HCT116 (cell line): ENCODE measurements around the gene CHST11. TPM values are rescaled to one million over a fixed set of nuclear protein-coding genes. Genes with fewer than 3 reads are reported as not detected.

Experiments
- ATAC-seq: fragments of 200-7000 bp; cut with Tn5 transposase; 2 replicates; pipeline ENCODE4 v1.9.1; 2020; ENCODE audit warnings: mild to moderate bottlenecking, moderate library complexity
- BruUV-seq: library from RNA; stranded (reverse); fragments of 400-500 nt; replicated peaks from 2 replicates; lab custom pipeline; 2021; lab: Mats Ljungman, UMichigan
- CTCF ChIA-PET: fragments of 300-600 bp; sonication (Branson Sonifier 250); formaldehyde crosslinking; loops from one replicate; lab custom pipeline; 2021; ENCODE audit warnings: antibody characterized with exemption; lab: Charles Lee
- POLR2A ChIA-PET: fragments of 300-600, 350-600 bp; sonication (Branson Sonifier 250); formaldehyde crosslinking; loops from one replicate; lab custom pipeline; 2021; ENCODE audit warnings: antibody characterized with exemption; lab: Charles Lee
- RAD21 ChIA-PET, 2 experiments: fragments of 300-600 bp; sonication (Branson Sonifier 250); formaldehyde crosslinking; loops; one replicate each; lab custom pipeline; 2023; ENCODE audit warnings: low total read pairs in 2 of 2; ENCODE audit not compliant: uncharacterized antibody in 2 of 2, unreplicated experiment in 2 of 2, low non-redundant PET in 1 of 2; lab: Charles Lee
- DNase-seq: peaks from one replicate; pipeline ENCODE4 v3.0.0-alpha.2; 2010; ENCODE audit warnings: low read depth, low spot score
- H2AFZ ChIP-seq: fragments of 200-600 bp; shearing (Covaris generic), sonication (generic); 2 replicates; pipeline ENCODE4 v1.6.1; 2017; ENCODE audit warnings: low read depth, mixed run types, mixed read lengths, antibody characterized with exemption, low read length; ENCODE audit not compliant: poor library complexity, severe bottlenecking
- H3K27ac ChIP-seq: 2 replicates; pipeline ENCODE4 v1.5.1; 2012; ENCODE audit warnings: low read depth, low read length
- H3K27me3 ChIP-seq: fragments of 200-600 bp; sonication (generic); 2 replicates; pipeline ENCODE4 v1.6.1; 2016; ENCODE audit warnings: mixed run types, low read length, mixed read lengths; ENCODE audit not compliant: insufficient read depth
- H3K36me3 ChIP-seq, 2 experiments: fragments of 200-500 bp in 1 of 2; fragments of 200-600 bp in 1 of 2; sonication (Bioruptor generic) in 1 of 2; sonication (generic) in 1 of 2; 2 replicates each; pipeline versions ENCODE4 v1.5.1 to v1.6.1; 2014 to 2016; ENCODE audit warnings: low read length in 2 of 2, inconsistent platforms in 1 of 2, mixed read lengths in 1 of 2, mixed run types in 1 of 2; ENCODE audit not compliant: insufficient read depth in 2 of 2, control insufficient read depth in 1 of 2
- H3K4me1 ChIP-seq, 2 experiments: fragments of 200-600 bp in 1 of 2; sonication (generic) in 1 of 2; 2 replicates each; pipeline versions ENCODE4 v1.5.1 to v1.6.1; 2012 to 2017; ENCODE audit warnings: low read length in 2 of 2, inconsistent platforms in 1 of 2, mild to moderate bottlenecking in 1 of 2, mixed read lengths in 1 of 2, mixed run types in 1 of 2, moderate library complexity in 1 of 2; ENCODE audit not compliant: insufficient read depth in 2 of 2, control insufficient read depth in 1 of 2
- H3K4me2 ChIP-seq: fragments of 200-600 bp; sonication (generic); 2 replicates; pipeline ENCODE4 v1.6.1; 2017; ENCODE audit warnings: mixed run types, low read length, mixed read lengths
- H3K4me3 ChIP-seq, 2 experiments: fragments of 200-600 bp in 1 of 2; sonication (generic) in 1 of 2; replicated peaks in 1 of 2; 2 replicates each; pipeline ENCODE4 v1.5.1; 2011 to 2016; ENCODE audit warnings: low read length in 2 of 2, control low read depth in 1 of 2, low read depth in 1 of 2, mild to moderate bottlenecking in 1 of 2, mixed read lengths in 1 of 2, mixed run types in 1 of 2
- H3K79me2 ChIP-seq: fragments of 200-600 bp; sonication (generic); 2 replicates; pipeline ENCODE4 v1.6.1; 2017; ENCODE audit warnings: mild to moderate bottlenecking, mixed run types, low read length, moderate library complexity, mixed read lengths; ENCODE audit not compliant: insufficient read depth
- H3K9ac ChIP-seq: fragments of 200-600 bp; sonication (generic); 2 replicates; pipeline ENCODE4 v1.6.1; 2016; ENCODE audit warnings: low read length, mixed read lengths
- H3K9me2 ChIP-seq: fragments of 200-600 bp; sonication (generic), shearing (Covaris generic); 2 replicates; pipeline ENCODE4 v1.6.1; 2017; ENCODE audit warnings: mixed run types, mild to moderate bottlenecking, moderate library complexity; ENCODE audit not compliant: insufficient read depth
- H3K9me3 ChIP-seq, 2 experiments: fragments of 200-500 bp in 1 of 2; fragments of 200-600 bp in 1 of 2; sonication (Bioruptor generic) in 1 of 2; sonication (generic) in 1 of 2; 2 replicates each; pipeline ENCODE4 v1.6.1; 2014 to 2017; ENCODE audit warnings: low read length in 2 of 2, mixed read lengths in 2 of 2, inconsistent platforms in 1 of 2, low read depth in 1 of 2, mild to moderate bottlenecking in 1 of 2, mixed run types in 1 of 2, moderate library complexity in 1 of 2; ENCODE audit not compliant: control insufficient read depth in 1 of 2, insufficient read depth in 1 of 2
- H4K20me1 ChIP-seq: fragments of 200-600 bp; sonication (generic), shearing (Covaris generic); 2 replicates; pipeline ENCODE4 v1.6.1; 2017; ENCODE audit warnings: mixed run types, mild to moderate bottlenecking, moderate library complexity; ENCODE audit not compliant: insufficient read depth
- CBX3 ChIP-seq: IDR thresholded peaks from 2 replicates; pipeline ENCODE4 v1.6.1; 2012; ENCODE audit warnings: low read depth
- CTCF ChIP-seq, 3 experiments: fragments of 200-600 bp in 1 of 3; sonication (generic) in 1 of 3; IDR thresholded peaks in 2 of 3; conservative IDR thresholded peaks in 1 of 3; 2 replicates each; pipeline ENCODE4 v1.5.1; 2012 to 2017; ENCODE audit warnings: low read depth in 2 of 3, low read length in 2 of 3, antibody characterized with exemption in 1 of 3, borderline replicate concordance in 1 of 3, control low read depth in 1 of 3, mild to moderate bottlenecking in 1 of 3, mixed read lengths in 1 of 3, mixed run types in 1 of 3, moderate library complexity in 1 of 3; ENCODE audit not compliant: insufficient read depth in 1 of 3
- EGR1 ChIP-seq: IDR thresholded peaks from 2 replicates; pipeline ENCODE4 v1.6.1; 2012; ENCODE audit warnings: low read depth
- ELF1 ChIP-seq: IDR thresholded peaks from 2 replicates; pipeline ENCODE4 v1.6.1; 2012; ENCODE audit warnings: low read depth, borderline replicate concordance
- EZH2phosphoT487 ChIP-seq: fragments of 200-600 bp; IDR thresholded peaks from 2 replicates; pipeline ENCODE4 v1.6.1; 2018; ENCODE audit warnings: antibody characterized with exemption, borderline replicate concordance
- FOSL1 ChIP-seq: IDR thresholded peaks from 2 replicates; pipeline ENCODE4 v1.6.1; 2012; ENCODE audit warnings: low read depth
- JUND ChIP-seq: IDR thresholded peaks from 2 replicates; pipeline ENCODE4 v1.6.1; 2012
- MAX ChIP-seq: IDR thresholded peaks from 2 replicates; pipeline ENCODE4 v1.6.1; 2012
- POLR2A ChIP-seq: IDR thresholded peaks from 2 replicates; pipeline ENCODE4 v1.7.0; 2011; ENCODE audit warnings: borderline replicate concordance; ENCODE audit not compliant: insufficient read depth, insufficient read length; ENCODE audit errors: extremely low read depth
- POLR2AphosphoS5 ChIP-seq: IDR thresholded peaks from 2 replicates; pipeline ENCODE4 v1.6.1; 2011; ENCODE audit warnings: mild to moderate bottlenecking, low read depth, low read length, moderate library complexity
- RAD21 ChIP-seq: IDR thresholded peaks from 2 replicates; pipeline ENCODE4 v1.6.1; 2012; ENCODE audit warnings: low read depth, mild to moderate bottlenecking
- REST ChIP-seq: IDR thresholded peaks from 2 replicates; pipeline ENCODE4 v1.6.1; 2012; ENCODE audit warnings: low read depth
- SIN3A ChIP-seq: IDR thresholded peaks from 2 replicates; pipeline ENCODE4 v1.6.1; 2012; ENCODE audit warnings: low read depth
- SRF ChIP-seq: IDR thresholded peaks from 2 replicates; pipeline ENCODE4 v1.6.1; 2012; ENCODE audit warnings: low read depth
- ZFX ChIP-seq: fragments of 450-650 bp; IDR thresholded peaks from 2 replicates; pipeline ENCODE4 v1.6.1; 2017
- ZNF274 ChIP-seq: fragments of 200-500 bp; sonication (Bioruptor generic); IDR thresholded peaks from 2 replicates; pipeline ENCODE4 v1.6.1; 2014; ENCODE audit warnings: mild to moderate bottlenecking, low read depth, low read length, inconsistent platforms
- intact Hi-C: fragments of 100-400 bp; cut with micrococcal nuclease; formaldehyde crosslinking; loops from 2 replicates; pipeline ENCODE4 v1.10.0; 2022
- total RNA-seq: library from RNA; stranded (reverse); gene quantifications from one replicate; pipeline ENCODE4 v1.2.1, GENCODE V29; 2021; ENCODE audit not compliant: unreplicated experiment

The CHST11 gene
- total RNA-seq, 1 experiment from 2014 or later = 10.1 TPM

- no TSS peak for BruUV-seq
- Histone ChIP-seq H3K27me3 (no peaks in the 10 kb centered on the region), H3K27ac (no peak overlapping the region), H3K4me2 (no peak overlapping the region), H3K4me1 (peaks cover 3 to 11% of the 10 kb centered on the region in 2 experiments; a peak in 3 of 4 replicates), H3K79me2 (no peaks in the 10 kb centered on the region), H3K4me3 (no peak overlapping the region), H3K36me3 (no peaks in the 10 kb centered on the region), H3K9me2 (no peaks in the 10 kb centered on the region), H3K9me3 (no peaks in the 10 kb centered on the region), H2AFZ (no peak overlapping the region), H4K20me1 (no peaks in the 10 kb centered on the region), H3K9ac (no peak overlapping the region)
- intact Hi-C loops = no loop called here
- no peak for ATAC-seq
- CTCF ChIA-PET = no interaction called here
- TF ChIP-seq SRF (no peak), ELF1 (no peak), ZNF274 (no peak), JUND (no peak), MAX (no peak), CBX3 (no peak), POLR2A (no peak), SIN3A (no peak), FOSL1 (no peak), EZH2phosphoT487 (no peak)
- POLR2A ChIA-PET = interaction anchor here (0.6 kb wide), 1 partner anchor 100 kb away, joined by 3 read pairs; no protein-coding TSS in a partner anchor
- RAD21 ChIA-PET = no interaction called here
- DNase-seq = no peak
Observed at GRCh38 chr12:104683831-104684503, 227.2 kb downstream of the CHST11 start.

GRCh38 chr12:104684884-104685283 is 228.1 kb downstream of the CHST11 start:
- Histone ChIP-seq H3K36me3 (no peaks in the 10 kb centered on the region), H3K9ac (no peak overlapping the region), H3K79me2 (no peaks in the 10 kb centered on the region), H3K9me3 (no peaks in the 10 kb centered on the region), H3K9me2 (no peaks in the 10 kb centered on the region), H4K20me1 (no peaks in the 10 kb centered on the region), H3K27me3 (no peaks in the 10 kb centered on the region), H3K27ac (no peak overlapping the region), H3K4me2 (no peak overlapping the region), H2AFZ (no peak overlapping the region), H3K4me1 (peaks cover 3 to 11% of the 10 kb centered on the region in 2 experiments; a peak in 3 of 4 replicates), H3K4me3 (no peak overlapping the region)
- intact Hi-C loops = no loop called here
- BruUV-seq = no TSS peak
- ChIA-PET RAD21 (no interaction called here), POLR2A (no interaction called here), CTCF (no interaction called here)
- DNase-seq (no peak), ATAC-seq (no peak)
- no peak for TF ChIP-seq SRF
- no peak for TF ChIP-seq MAX
- TF ChIP-seq CBX3 = no peak
- no peak for TF ChIP-seq POLR2AphosphoS5
- TF ChIP-seq RAD21 = no peak
- no peak for TF ChIP-seq EGR1
- TF ChIP-seq REST = no peak
- TF ChIP-seq ELF1 = no peak
- no peak for TF ChIP-seq CTCF (IDR thresholded peaks at IDR 0.05 in 2 of 3, conservative IDR thresholded peaks at IDR 0.05 in 1 of 3; ENCODE audit: borderline replicate concordance in 1 of 3, insufficient read depth in 1 of 3, low read depth in 2 of 3, low read length in 2 of 3)
- TF ChIP-seq ZFX = no peak
